NCI-H2107 (cell line): ENCODE data around the gene ZC3H11A.

Experiments used
- DNase-seq: peaks from one replicate; lab custom pipeline; 2025; lab: John Stamatoyannopoulos, UW

Gene ZC3H11A

GRCh38 chr1:203842559-203842876 lies 47.1 kb downstream of the ZC3H11A start:
- no peak for DNase-seq

GRCh38 chr1:203843435-203843834 lies 48.0 kb downstream of the ZC3H11A start:
- DNase-seq, result no peak
